GM12878 (cell line): ENCODE results near the gene DNAI4. TPM values are rescaled to one million over a fixed set of nuclear protein-coding genes. Genes with fewer than 3 reads are reported as not detected.

ENCODE experiments used
- ATAC-seq: fragments of 200-7000 bp; cut with Tn5 transposase; 3 replicates; pipeline ENCODE4 v1.9.1; 2020; ENCODE audit warnings: mild to moderate bottlenecking, moderate library complexity
- BruUV-seq: library from RNA; stranded (reverse); fragments of 400-500 nt; replicated peaks from 2 replicates; lab custom pipeline; 2021; lab: Mats Ljungman, UMichigan
- CTCF ChIA-PET: fragments of 300-600 bp; sonication (Branson Sonifier 250); formaldehyde crosslinking; extraction: SDS; loops from one replicate; lab custom pipeline; 2021; ENCODE audit warnings: inconsistent platforms; lab: Yijun Ruan, JAX
- POLR2A ChIA-PET: fragments of 350-600 bp; formaldehyde crosslinking; extraction: SDS; loops from one replicate; lab custom pipeline; 2021; ENCODE audit warnings: inconsistent platforms; lab: Charles Lee
- RAD21 ChIA-PET: fragments of 300-600 bp; sonication (Branson Sonifier 250); formaldehyde crosslinking; loops from one replicate; lab custom pipeline; 2023; ENCODE audit warnings: antibody characterized with exemption; ENCODE audit not compliant: unreplicated experiment; lab: Charles Lee
- SMC1A ChIA-PET: fragments of 300-600 bp; sonication (Branson Sonifier 250); formaldehyde crosslinking; loops from one replicate; lab custom pipeline; 2023; ENCODE audit not compliant: unreplicated experiment, uncharacterized antibody; lab: Charles Lee
- DNase-seq: peaks from one replicate; pipeline ENCODE4 v3.0.0-alpha.2; 2011; ENCODE audit warnings: low read depth, low spot score
- FAIRE-seq: peaks from 3 replicates; lab custom pipeline; 2011; peaks lifted over from hg19 to GRCh38; lab: Jason Lieb, UNC
- H2AFZ ChIP-seq: 2 replicates; pipeline ENCODE4 v1.6.0; 2011; ENCODE audit warnings: low read depth, low read length, control low read depth; ENCODE audit not compliant: control insufficient read depth
- H3K27ac ChIP-seq: 2 replicates; pipeline ENCODE4 v1.5.1; 2011; ENCODE audit warnings: control low read depth; ENCODE audit not compliant: control insufficient read depth, insufficient read depth
- H3K27me3 ChIP-seq, 2 experiments: replicated peaks in 1 of 2; 2 replicates each; pipeline versions ENCODE4 v1.6.0 to v1.6.1; 2011; ENCODE audit warnings: low read length in 1 of 2; ENCODE audit not compliant: control insufficient read depth in 2 of 2, insufficient read depth in 2 of 2
- H3K36me3 ChIP-seq, 2 experiments: 2 replicates each; pipeline ENCODE4 v1.5.1; 2011; ENCODE audit warnings: low read length in 1 of 2; ENCODE audit not compliant: control insufficient read depth in 2 of 2, insufficient read depth in 2 of 2
- H3K4me1 ChIP-seq: 2 replicates; pipeline ENCODE4 v1.6.1; 2011; ENCODE audit warnings: mild to moderate bottlenecking, low read length, moderate library complexity, mixed read lengths; ENCODE audit not compliant: control insufficient read depth, insufficient read depth
- H3K4me2 ChIP-seq: 2 replicates; pipeline ENCODE4 v1.6.0; 2011; ENCODE audit warnings: control low read depth; ENCODE audit not compliant: control insufficient read depth, insufficient read depth
- H3K4me3 ChIP-seq: fragments of 200-600 bp; sonication (generic); 2 replicates; pipeline ENCODE4 v1.5.1; 2016
- H3K79me2 ChIP-seq: 2 replicates; pipeline ENCODE4 v1.6.0; 2011; ENCODE audit warnings: low read length; ENCODE audit not compliant: control insufficient read depth, insufficient read depth
- H3K9ac ChIP-seq: 2 replicates; pipeline ENCODE4 v1.8.0; 2011; ENCODE audit warnings: low read length, control low read depth, mixed read lengths; ENCODE audit not compliant: control insufficient read depth, insufficient read depth
- H3K9me3 ChIP-seq: replicated peaks from 3 replicates; pipeline ENCODE4 v1.5.1; 2011; ENCODE audit warnings: mild to moderate bottlenecking, low read length; ENCODE audit not compliant: control insufficient read depth, insufficient read depth
- H4K20me1 ChIP-seq: 2 replicates; pipeline ENCODE4 v1.6.0; 2011; ENCODE audit not compliant: control insufficient read depth, insufficient read depth
- BACH1 ChIP-seq: fragments of 450-650 bp; IDR thresholded peaks from 2 replicates; pipeline ENCODE4 v1.6.1; 2017; ENCODE audit warnings: mild to moderate bottlenecking, borderline replicate concordance
- BHLHE40 ChIP-seq, 2 experiments: fragments of 450-650 bp in 1 of 2; IDR thresholded peaks; 2 replicates each; pipeline ENCODE4 v1.6.1; 2011 to 2017; ENCODE audit warnings: low read depth in 2 of 2, borderline replicate concordance in 1 of 2, improper control_type of control experiment in 1 of 2, low read length in 1 of 2, mild to moderate bottlenecking in 1 of 2
- MYB ChIP-seq: fragments of 150-350 bp; IDR thresholded peaks from 2 replicates; pipeline ENCODE4 v1.6.1; 2014; ENCODE audit warnings: mild to moderate bottlenecking, low read depth, low read length, borderline replicate concordance
- POLR2AphosphoS2 ChIP-seq: IDR thresholded peaks from 2 replicates; pipeline ENCODE4 v1.6.1; 2011; ENCODE audit warnings: low read depth, mild to moderate bottlenecking, low read length, improper control_type of control experiment, moderate library complexity
- SPI1 ChIP-seq: IDR thresholded peaks from 2 replicates; pipeline ENCODE4 v1.6.1; 2011; ENCODE audit warnings: low read depth, mild to moderate bottlenecking, low read length, moderate library complexity, borderline replicate concordance; ENCODE audit not compliant: insufficient read depth
- STAT1 ChIP-seq: fragments of 450-650 bp; conservative IDR thresholded peaks from 2 replicates; pipeline ENCODE4 v1.6.1; 2014; ENCODE audit warnings: antibody characterized with exemption, mild to moderate bottlenecking
- TCF12 ChIP-seq: IDR thresholded peaks from 2 replicates; pipeline ENCODE4 v1.6.1; 2011; ENCODE audit warnings: low read depth, mild to moderate bottlenecking, low read length
- ZNF207 ChIP-seq: fragments of 450-650 bp; IDR thresholded peaks from 2 replicates; pipeline ENCODE4 v1.6.1; 2014; ENCODE audit warnings: antibody characterized with exemption, mild to moderate bottlenecking, borderline replicate concordance
- ZNF274 ChIP-seq: IDR thresholded peaks from one replicate; pipeline ENCODE4 v1.8.0; 2011; ENCODE audit not compliant: insufficient read length, insufficient read depth
- WGBS: methylation state at CpG from one replicate; pipeline ENCODE4 v1.1.6; 2016; ENCODE audit warnings: low lambda C conversion rate; ENCODE audit not compliant: insufficient replicate concordance, insufficient coverage; ENCODE audit errors: missing lambda C conversion rate; 5-methylcytosine and 5-hydroxymethylcytosine counted together
- in situ Hi-C: fragments of 300-500 bp; cut with MboI; formaldehyde crosslinking; loops from 9 replicates; pipeline ENCODE4 v1.14.3; 2018; ENCODE audit warnings: mixed read lengths
- intact Hi-C: fragments of 100-400 bp; cut with micrococcal nuclease; formaldehyde crosslinking; loops from one replicate; pipeline ENCODE4 v1.14.2; 2022; ENCODE audit not compliant: unreplicated experiment
- polyA plus RNA-seq, 11 experiments: library from polyadenylated mRNA; depleted of rRNA in 4 of 11; unstranded in 6 of 11; stranded (reverse) in 5 of 11; fragments of >200 nt; fragmentation: Nextera tagmentation in 4 of 11; fragmentation: Illumina TruSeq in 1 of 11; extraction: Ambion mirVana in 4 of 11; extraction: Trizol in 1 of 11; gene quantifications; 1 replicate in 1 of 11; 2 replicates in 10 of 11; pipeline versions ENCODE4 v1.2.1 to v1.2.3, GENCODE V29; 2011 to 2016; ENCODE audit warnings: inconsistent platforms in 2 of 11, missing spikeins in 2 of 11, low read depth in 1 of 11
- total RNA-seq, 4 experiments: library from RNA; depleted of rRNA in 3 of 4; stranded (reverse); fragments of >200 nt in 3 of 4; fragmentation: Illumina TruSeq in 1 of 4; extraction: Trizol in 1 of 4; gene quantifications; 2 replicates each; pipeline versions ENCODE4 v1.2.1 to v1.2.3, GENCODE V29; 2013 to 2021
- TF ChIP-seq, protein P1 (sequence below): IDR thresholded peaks from 2 replicates; pipeline ENCODE4 v1.6.1; 2011; ENCODE audit warnings: low read depth, mild to moderate bottlenecking, low read length, moderate library complexity, borderline replicate concordance; ENCODE audit errors: extremely low read depth
- TF ChIP-seq, protein P2 (sequence below): fragments of 450-650 bp; IDR thresholded peaks from 2 replicates; pipeline ENCODE4 v1.6.1; 2018; ENCODE audit warnings: mild to moderate bottlenecking, low read depth, moderate library complexity; ENCODE audit not compliant: partially characterized antibody
- TF ChIP-seq, protein P3 (sequence below): IDR thresholded peaks from 2 replicates; pipeline ENCODE4 v1.6.1; 2012; ENCODE audit warnings: improper control_type of control experiment, low read depth, low read length; ENCODE audit not compliant: insufficient replicate concordance

Gene DNAI4
- total and polyA plus RNA-seq, 10 of the 15 experiments (the other 5 are each of a cell fraction or from before 2014, with no cell fraction given), result 0.13 to 2.3 (median 0.27) TPM; not detected in 1

DNA sequence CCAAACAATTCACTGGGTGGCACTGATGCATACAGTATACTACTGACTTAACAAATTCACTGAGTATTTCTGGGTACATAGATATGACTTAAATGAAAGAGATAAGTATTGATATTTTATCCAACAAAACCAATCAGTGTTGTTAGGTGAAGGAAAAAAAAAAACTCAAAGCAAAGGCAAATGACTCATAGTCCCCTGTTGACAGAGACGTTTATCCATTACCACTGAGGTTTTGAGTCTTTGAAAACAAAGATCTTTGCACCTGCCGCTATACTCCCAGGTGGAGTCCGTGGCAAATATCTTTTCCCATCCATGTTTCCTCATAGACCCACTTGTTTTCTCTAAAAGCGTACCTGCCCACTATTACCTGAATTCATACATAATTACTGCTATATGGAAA is 154.0 kb downstream of the DNAI4 start (continued):
- TF ChIP-seq BHLHE40 (IDR thresholded peaks at IDR 0.05; ENCODE audit: borderline replicate concordance in 1 of 2, low read depth in 2 of 2, low read length in 1 of 2), result no peak
- TF ChIP-seq ZNF274, result no peak
- TF ChIP-seq, protein P1, sequence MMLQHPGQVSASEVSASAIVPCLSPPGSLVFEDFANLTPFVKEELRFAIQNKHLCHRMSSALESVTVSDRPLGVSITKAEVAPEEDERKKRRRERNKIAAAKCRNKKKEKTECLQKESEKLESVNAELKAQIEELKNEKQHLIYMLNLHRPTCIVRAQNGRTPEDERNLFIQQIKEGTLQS, result no peak
- TF ChIP-seq BACH1, result no peak
- TF ChIP-seq MYB, result no peak
- TF ChIP-seq, all 136 proteins: peak for 0

DNA sequence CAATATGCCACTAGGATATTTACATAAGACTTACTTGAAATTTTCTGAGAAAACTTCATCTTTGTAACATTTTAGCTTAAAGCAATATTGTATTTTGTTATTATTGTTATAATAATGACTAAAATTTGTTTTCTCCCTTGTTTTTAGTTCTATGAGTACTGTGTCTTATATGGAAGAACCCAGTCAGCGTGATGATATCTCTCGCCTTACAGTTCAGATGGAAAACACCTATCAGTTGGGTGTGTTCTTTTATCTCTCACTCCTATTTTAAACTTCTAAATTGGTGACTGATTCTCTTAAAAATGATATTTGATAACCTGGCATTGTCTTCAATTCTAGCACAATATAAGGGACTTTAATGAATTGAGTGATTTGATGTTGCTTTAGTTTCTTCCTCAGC is 154.4 kb downstream of the DNAI4 start:
- ChIA-PET CTCF (interaction anchor here (1.3 kb wide), 1 partner anchor 379 kb away, joined by 5 read pairs; no protein-coding TSS in a partner anchor), SMC1A (interaction anchor here (0.8 to 0.9 kb wide), 2 partner anchors 13 to 442 kb away, joined by 3 read pairs; no protein-coding TSS in a partner anchor), POLR2A (no interaction called here), RAD21 (interaction anchor here (1.0 kb wide), 1 partner anchor 226 kb away, joined by 3 read pairs; no protein-coding TSS in a partner anchor)
- no peaks in the 10 kb centered on the region for H4K20me1 ChIP-seq
- no peak overlapping the region for H3K4me2 ChIP-seq
- H3K27me3 ChIP-seq, result no peaks in the 10 kb centered on the region; a peak in 1 of 4 replicates
- 89% methylated on average over 2 of the region's 2 CpGs for WGBS
- H3K27ac ChIP-seq, result no peak overlapping the region
- H3K9me3 ChIP-seq, result no peaks in the 10 kb centered on the region
- H2AFZ ChIP-seq, result no peak overlapping the region
- H3K4me3 ChIP-seq, result no peak overlapping the region
- BruUV-seq, result no TSS peak
- FAIRE-seq, result no peak
- ATAC-seq, result no peak
- no peak overlapping the region for H3K9ac ChIP-seq
- no peaks in the 10 kb centered on the region for H3K79me2 ChIP-seq
- DNase-seq, result no peak
- intact Hi-C loops, result no loop called here
- H3K4me1 ChIP-seq, result no peaks in the 10 kb centered on the region
- in situ Hi-C loops, result loop anchor here (25.0 kb wide), 1 partner anchor 717 kb away; no protein-coding TSS in a partner anchor
- H3K36me3 ChIP-seq, result no peaks in the 10 kb centered on the region
- TF ChIP-seq, protein P2, sequence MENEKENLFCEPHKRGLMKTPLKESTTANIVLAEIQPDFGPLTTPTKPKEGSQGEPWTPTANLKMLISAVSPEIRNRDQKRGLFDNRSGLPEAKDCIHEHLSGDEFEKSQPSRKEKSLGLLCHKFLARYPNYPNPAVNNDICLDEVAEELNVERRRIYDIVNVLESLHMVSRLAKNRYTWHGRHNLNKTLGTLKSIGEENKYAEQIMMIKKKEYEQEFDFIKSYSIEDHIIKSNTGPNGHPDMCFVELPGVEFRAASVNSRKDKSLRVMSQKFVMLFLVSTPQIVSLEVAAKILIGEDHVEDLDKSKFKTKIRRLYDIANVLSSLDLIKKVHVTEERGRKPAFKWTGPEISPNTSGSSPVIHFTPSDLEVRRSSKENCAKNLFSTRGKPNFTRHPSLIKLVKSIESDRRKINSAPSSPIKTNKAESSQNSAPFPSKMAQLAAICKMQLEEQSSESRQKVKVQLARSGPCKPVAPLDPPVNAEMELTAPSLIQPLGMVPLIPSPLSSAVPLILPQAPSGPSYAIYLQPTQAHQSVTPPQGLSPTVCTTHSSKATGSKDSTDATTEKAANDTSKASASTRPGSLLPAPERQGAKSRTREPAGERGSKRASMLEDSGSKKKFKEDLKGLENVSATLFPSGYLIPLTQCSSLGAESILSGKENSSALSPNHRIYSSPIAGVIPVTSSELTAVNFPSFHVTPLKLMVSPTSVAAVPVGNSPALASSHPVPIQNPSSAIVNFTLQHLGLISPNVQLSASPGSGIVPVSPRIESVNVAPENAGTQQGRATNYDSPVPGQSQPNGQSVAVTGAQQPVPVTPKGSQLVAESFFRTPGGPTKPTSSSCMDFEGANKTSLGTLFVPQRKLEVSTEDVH, result no peak
- no peak for TF ChIP-seq TCF12
- TF ChIP-seq, protein P3, sequence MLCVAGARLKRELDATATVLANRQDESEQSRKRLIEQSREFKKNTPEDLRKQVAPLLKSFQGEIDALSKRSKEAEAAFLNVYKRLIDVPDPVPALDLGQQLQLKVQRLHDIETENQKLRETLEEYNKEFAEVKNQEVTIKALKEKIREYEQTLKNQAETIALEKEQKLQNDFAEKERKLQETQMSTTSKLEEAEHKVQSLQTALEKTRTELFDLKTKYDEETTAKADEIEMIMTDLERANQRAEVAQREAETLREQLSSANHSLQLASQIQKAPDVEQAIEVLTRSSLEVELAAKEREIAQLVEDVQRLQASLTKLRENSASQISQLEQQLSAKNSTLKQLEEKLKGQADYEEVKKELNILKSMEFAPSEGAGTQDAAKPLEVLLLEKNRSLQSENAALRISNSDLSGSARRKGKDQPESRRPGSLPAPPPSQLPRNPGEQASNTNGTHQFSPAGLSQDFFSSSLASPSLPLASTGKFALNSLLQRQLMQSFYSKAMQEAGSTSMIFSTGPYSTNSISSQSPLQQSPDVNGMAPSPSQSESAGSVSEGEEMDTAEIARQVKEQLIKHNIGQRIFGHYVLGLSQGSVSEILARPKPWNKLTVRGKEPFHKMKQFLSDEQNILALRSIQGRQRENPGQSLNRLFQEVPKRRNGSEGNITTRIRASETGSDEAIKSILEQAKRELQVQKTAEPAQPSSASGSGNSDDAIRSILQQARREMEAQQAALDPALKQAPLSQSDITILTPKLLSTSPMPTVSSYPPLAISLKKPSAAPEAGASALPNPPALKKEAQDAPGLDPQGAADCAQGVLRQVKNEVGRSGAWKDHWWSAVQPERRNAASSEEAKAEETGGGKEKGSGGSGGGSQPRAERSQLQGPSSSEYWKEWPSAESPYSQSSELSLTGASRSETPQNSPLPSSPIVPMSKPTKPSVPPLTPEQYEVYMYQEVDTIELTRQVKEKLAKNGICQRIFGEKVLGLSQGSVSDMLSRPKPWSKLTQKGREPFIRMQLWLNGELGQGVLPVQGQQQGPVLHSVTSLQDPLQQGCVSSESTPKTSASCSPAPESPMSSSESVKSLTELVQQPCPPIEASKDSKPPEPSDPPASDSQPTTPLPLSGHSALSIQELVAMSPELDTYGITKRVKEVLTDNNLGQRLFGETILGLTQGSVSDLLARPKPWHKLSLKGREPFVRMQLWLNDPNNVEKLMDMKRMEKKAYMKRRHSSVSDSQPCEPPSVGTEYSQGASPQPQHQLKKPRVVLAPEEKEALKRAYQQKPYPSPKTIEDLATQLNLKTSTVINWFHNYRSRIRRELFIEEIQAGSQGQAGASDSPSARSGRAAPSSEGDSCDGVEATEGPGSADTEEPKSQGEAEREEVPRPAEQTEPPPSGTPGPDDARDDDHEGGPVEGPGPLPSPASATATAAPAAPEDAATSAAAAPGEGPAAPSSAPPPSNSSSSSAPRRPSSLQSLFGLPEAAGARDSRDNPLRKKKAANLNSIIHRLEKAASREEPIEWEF, result no peak
- TF ChIP-seq SPI1, result no peak
- no peak for TF ChIP-seq ZNF207
- no peak for TF ChIP-seq STAT1
- TF ChIP-seq POLR2AphosphoS2, result no peak
